ENCODE data around the gene COPS6. TPM values are rescaled to one million over a fixed set of nuclear protein-coding genes. Genes with fewer than 3 reads are reported as not detected.
A peak's percentile ranks its signal among the peaks of the same experiment; 100 is the strongest.
"Not testable (repeated sequence)": the region's sequence is repeated elsewhere in the genome, so short reads cannot be mapped to it uniquely, and the experiment has no call there.

COPS6 gene
- polyA plus RNA-seq, 1 experiment = 234 TPM

- peak overlapping the region; percentile 77 for H3K4me3 ChIP-seq (ENCODE audit: low read depth, low read length)
- ChIA-PET CTCF (interaction anchor here (0.5 to 0.8 kb wide), 3 partner anchors 17 to 147 kb away, joined by 3 to 4 read pairs (median 3); no protein-coding TSS in a partner anchor), POLR2A (interaction anchor here (0.6 to 0.8 kb wide), 2 partner anchors 11 to 23 kb away, joined by 3 to 4 read pairs; partner anchors contain the start of gene LAMTOR4)
- H3K27me3 ChIP-seq (ENCODE audit: control insufficient read depth, insufficient read depth, low read length) = no peaks in the 10 kb centered on the region
- no peak for DNase-seq (ENCODE audit: low read depth)
- TF ChIP-seq CTCF (IDR thresholded peaks at IDR 0.05; ENCODE audit: insufficient read depth, low read depth, low read length) = 0 out of 2 replicates have a peak, but pooled peaks have one; percentile 8
- H3K36me3 ChIP-seq (ENCODE audit: control insufficient read depth, insufficient read depth, low read length) = 0 out of 2 replicates have a peak, but pooled peaks cover 2% of the 10 kb centered on the region
Measured at GRCh38 chr7:100126239-100126930, 37.6 kb downstream of the COPS6 start.

- H3K27me3 ChIP-seq (ENCODE audit: control insufficient read depth, insufficient read depth, low read length) = no peaks in the 10 kb centered on the region
- ChIA-PET POLR2A (interaction anchor here (0.6 to 0.8 kb wide), 2 partner anchors 12 to 22 kb away, joined by 3 to 4 read pairs; partner anchors contain the start of gene LAMTOR4), CTCF (interaction anchor here (0.5 to 9.6 kb wide), 6 partner anchors 17 to 148 kb away, joined by 3 to 147 read pairs (median 4); partner anchors contain the start of gene PVRIG)
- DNase-seq (ENCODE audit: low read depth) = peak; percentile 26
- 0 out of 2 replicates have a peak, but pooled peaks have one; percentile 1 for TF ChIP-seq CTCF (IDR thresholded peaks at IDR 0.05; ENCODE audit: insufficient read depth, low read depth, low read length)
- 0 out of 2 replicates have a peak, but pooled peaks cover under 1% of the 10 kb centered on the region for H3K36me3 ChIP-seq (ENCODE audit: control insufficient read depth, insufficient read depth, low read length)
- H3K4me3 ChIP-seq (ENCODE audit: low read depth, low read length) = peak within 1 kb of the TSS; percentile 77
Measured at GRCh38 chr7:100126931-100127865, 38.4 kb downstream of the COPS6 start, which contains the start of gene MBLAC1. MBLAC1 (plus strand) TSS chr7:100126967; CDS start chr7:100127396, 429 bp downstream.

GRCh38 chr7:100127866-100128636 lies 39.3 kb downstream of the COPS6 start:
- Histone ChIP-seq H3K4me3 (ENCODE audit: low read depth, low read length) (peak overlapping the region; percentile 77), H3K36me3 (ENCODE audit: control insufficient read depth, insufficient read depth, low read length) (no peaks in the 10 kb centered on the region), H3K27me3 (ENCODE audit: control insufficient read depth, insufficient read depth, low read length) (no peaks in the 10 kb centered on the region)
- CTCF ChIA-PET = interaction anchor here (0.6 to 9.6 kb wide), 7 partner anchors 14 to 333 kb away, joined by 3 to 147 read pairs (median 4); partner anchors contain the start of gene PVRIG
- 0 out of 2 replicates have a peak, but pooled peaks have one; percentile 0 for TF ChIP-seq CTCF (IDR thresholded peaks at IDR 0.05; ENCODE audit: insufficient read depth, low read depth, low read length)
- no peak for DNase-seq (ENCODE audit: low read depth)
- POLR2A ChIA-PET = no interaction called here

GRCh38 chr7:100128637-100128963 lies 39.8 kb downstream of the COPS6 start:
- DNase-seq (ENCODE audit: low read depth) = no peak
- no peaks in the 10 kb centered on the region for H3K36me3 ChIP-seq (ENCODE audit: control insufficient read depth, insufficient read depth, low read length)
- no peak overlapping the region for H3K4me3 ChIP-seq (ENCODE audit: low read depth, low read length)
- ChIA-PET CTCF (interaction anchor here (0.6 to 9.6 kb wide), 7 partner anchors 13 to 333 kb away, joined by 3 to 147 read pairs (median 4); partner anchors contain the start of gene PVRIG), POLR2A (no interaction called here)
- TF ChIP-seq CTCF (IDR thresholded peaks at IDR 0.05; ENCODE audit: insufficient read depth, low read depth, low read length) = no peak
- no peaks in the 10 kb centered on the region for H3K27me3 ChIP-seq (ENCODE audit: control insufficient read depth, insufficient read depth, low read length)

GRCh38 chr7:100130220-100130607 lies 41.4 kb downstream of the COPS6 start:
- POLR2A ChIA-PET; DNase-seq (ENCODE audit: low read depth); H3K36me3 ChIP-seq (ENCODE audit: control insufficient read depth, insufficient read depth, low read length); H3K4me3 ChIP-seq (ENCODE audit: low read depth, low read length); H3K27me3 ChIP-seq (ENCODE audit: control insufficient read depth, insufficient read depth, low read length): not testable (repeated sequence)
- CTCF ChIA-PET = interaction anchor here (0.5 to 9.6 kb wide), 17 partner anchors 12 to 277 kb away, joined by 3 to 147 read pairs (median 4); partner anchors contain the start of genes GAL3ST4, LAMTOR4 and PVRIG

All from BJ (cell line).